Nephron progenitor cell (in vitro differentiated cells): Measurements from ENCODE around the gene LRP1B.
A peak's percentile ranks its signal among the peaks of the same experiment; 100 is the strongest.

Experiments
- DNase-seq: peaks from one replicate; pipeline ENCODE4 v3.0.0; 2021
- H3K27ac Mint-ChIP-seq: 2 replicates; pipeline ENCODE4 v1.8.0; 2021; ENCODE audit warnings: mild to moderate bottlenecking, moderate library complexity, mixed read lengths
- H3K27me3 Mint-ChIP-seq: 2 replicates; pipeline ENCODE4 v1.8.0; 2021; ENCODE audit warnings: mild to moderate bottlenecking, low read depth, mixed read lengths; ENCODE audit not compliant: poor library complexity
- H3K36me3 Mint-ChIP-seq: 2 replicates; pipeline ENCODE4 v1.8.0; 2021; ENCODE audit warnings: low read depth, mixed read lengths
- H3K4me1 Mint-ChIP-seq: 2 replicates; pipeline ENCODE4 v1.8.0; 2021; ENCODE audit warnings: mixed read lengths
- H3K4me3 Mint-ChIP-seq: 2 replicates; pipeline ENCODE4 v1.8.0; 2021; ENCODE audit warnings: mild to moderate bottlenecking, moderate library complexity, mixed read lengths
- H3K9me3 Mint-ChIP-seq: 2 replicates; pipeline ENCODE4 v1.8.0; 2021; ENCODE audit warnings: mild to moderate bottlenecking, moderate library complexity, mixed read lengths
- CTCF ChIP-seq: fragments of 200-600 bp; sonication (generic); IDR thresholded peaks from 2 replicates; pipeline ENCODE4 v1.5.0; 2021; ENCODE audit warnings: antibody characterized with exemption

LRP1B gene

DNA sequence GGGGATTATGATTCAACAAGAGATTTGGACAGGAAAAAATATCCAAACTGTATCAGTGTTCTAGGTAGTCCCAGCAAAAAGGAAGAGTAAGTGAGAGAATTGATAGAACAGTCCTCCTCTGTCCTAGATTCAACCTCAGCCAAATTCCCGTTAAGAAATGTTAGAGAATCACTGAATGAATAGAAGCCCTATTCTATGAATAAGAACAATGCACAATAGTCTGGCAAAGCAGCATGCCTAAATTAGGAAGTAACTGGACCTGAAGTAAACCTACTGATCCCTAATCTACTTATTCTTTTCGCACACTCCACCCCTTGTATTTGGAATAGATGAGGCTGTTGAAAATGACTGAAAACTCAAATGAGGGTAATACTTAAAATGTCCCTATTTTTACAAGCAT lies 1665.5 kb downstream of the LRP1B start:
- peak overlapping the region; percentile 28 for H3K27ac Mint-ChIP-seq
- H3K4me1 Mint-ChIP-seq: peaks cover 5% of the 10 kb centered on the region
- no peaks in the 10 kb centered on the region for H3K27me3 Mint-ChIP-seq
- no peak overlapping the region for H3K4me3 Mint-ChIP-seq
- no peak for DNase-seq
- H3K9me3 Mint-ChIP-seq: no peaks in the 10 kb centered on the region
- no peak for TF ChIP-seq CTCF
- H3K36me3 Mint-ChIP-seq: no peaks in the 10 kb centered on the region

- Mint-ChIP-seq H3K36me3 (no peaks in the 10 kb centered on the region), H3K27me3 (peaks cover 4% of the 10 kb centered on the region), H3K27ac (no peak overlapping the region), H3K4me1 (peaks cover 5% of the 10 kb centered on the region), H3K4me3 (no peak overlapping the region), H3K9me3 (no peaks in the 10 kb centered on the region)
- no peak for TF ChIP-seq CTCF
- no peak for DNase-seq
These were observed 1667.8 kb downstream of the LRP1B start for GRCh38 chr2:140462990-140463389.

DNA sequence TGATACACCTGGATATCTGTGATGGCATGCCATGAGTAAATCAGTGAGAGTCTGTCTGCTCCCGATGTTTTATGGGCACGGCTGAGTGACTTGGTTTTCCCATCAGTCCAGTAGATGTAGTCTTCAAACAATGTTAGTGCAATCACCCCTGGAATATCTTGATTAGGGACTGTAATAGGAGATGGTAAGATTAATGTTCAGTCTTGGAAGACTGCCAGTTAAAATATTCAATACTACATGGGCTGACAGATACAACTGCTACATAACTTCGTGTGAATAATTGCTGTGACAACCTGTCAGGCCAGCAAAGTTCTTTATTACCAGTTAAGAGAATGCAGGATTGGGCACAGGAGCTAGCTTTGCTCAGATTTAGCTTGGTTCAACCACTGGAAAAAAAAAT lies 1673.3 kb downstream of the LRP1B start:
- TF ChIP-seq CTCF: no peak
- Mint-ChIP-seq H3K9me3 (no peaks in the 10 kb centered on the region), H3K4me3 (no peak overlapping the region), H3K36me3 (no peaks in the 10 kb centered on the region), H3K27me3 (peaks cover 4% of the 10 kb centered on the region), H3K4me1 (no peaks in the 10 kb centered on the region), H3K27ac (no peak overlapping the region)
- DNase-seq: no peak

DNA sequence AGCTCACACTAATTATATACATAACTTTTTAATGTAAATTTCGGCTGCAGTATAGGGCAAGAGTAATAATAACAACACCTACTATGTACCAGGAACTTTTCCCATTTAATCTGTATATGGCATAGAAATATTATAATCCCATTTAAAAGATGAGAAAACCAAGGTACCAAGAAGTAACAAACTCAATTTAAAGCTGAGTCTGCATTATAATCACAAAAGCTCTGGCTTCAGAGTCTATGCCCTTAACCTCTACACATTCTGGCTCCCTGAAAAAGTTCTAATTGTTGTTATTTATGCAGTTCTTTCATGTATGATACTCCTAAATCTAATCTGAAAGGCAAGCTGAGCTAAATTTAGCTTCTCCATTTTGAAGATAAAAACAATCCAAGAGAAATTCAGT lies 1675.5 kb downstream of the LRP1B start:
- Mint-ChIP-seq H3K9me3 (no peaks in the 10 kb centered on the region), H3K36me3 (no peaks in the 10 kb centered on the region), H3K27ac (no peak overlapping the region), H3K4me1 (no peaks in the 10 kb centered on the region), H3K27me3 (peaks cover 4% of the 10 kb centered on the region), H3K4me3 (no peak overlapping the region)
- no peak for DNase-seq
- no peak for TF ChIP-seq CTCF

DNA sequence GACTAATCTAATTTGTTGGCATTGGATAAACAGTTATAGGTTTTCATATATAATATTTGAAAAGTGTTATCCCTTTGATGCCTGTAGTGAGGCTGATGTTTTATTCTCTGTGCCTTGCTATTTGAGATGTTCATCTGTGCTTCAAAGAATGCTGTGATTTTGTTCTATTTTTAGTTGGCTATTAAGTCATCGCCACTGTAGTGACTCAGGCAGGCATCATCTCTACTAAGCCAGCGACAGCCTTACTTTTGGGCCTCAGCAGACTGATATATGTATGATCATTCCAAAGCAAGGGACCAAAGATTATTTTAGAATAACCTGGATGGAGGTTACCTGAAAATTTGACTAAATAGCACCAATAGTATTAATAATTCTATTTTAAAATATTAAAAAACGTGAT lies 1676.1 kb downstream of the LRP1B start:
- Mint-ChIP-seq H3K27me3 (no peaks in the 10 kb centered on the region), H3K36me3 (no peaks in the 10 kb centered on the region), H3K4me3 (no peak overlapping the region), H3K9me3 (no peaks in the 10 kb centered on the region), H3K27ac (no peak overlapping the region), H3K4me1 (no peaks in the 10 kb centered on the region)
- no peak for TF ChIP-seq CTCF
- DNase-seq: no peak

DNA sequence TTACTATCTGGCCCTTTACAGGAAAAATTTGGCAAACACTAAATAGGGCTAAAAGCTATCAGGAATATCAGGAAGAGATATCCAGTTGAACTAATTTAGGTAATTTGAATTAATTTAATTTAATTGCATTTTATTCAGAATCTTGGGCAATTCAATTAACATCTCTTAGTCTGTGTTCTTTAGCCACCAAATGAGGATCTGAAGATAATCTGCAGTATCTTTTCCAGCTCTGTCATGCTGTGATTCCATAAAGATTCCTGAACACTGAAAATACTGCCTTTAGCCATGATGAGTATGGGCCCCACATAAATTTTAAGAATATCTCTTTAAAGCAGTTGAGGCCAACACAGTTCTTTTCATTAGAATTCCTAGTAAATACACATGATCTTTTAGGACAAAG lies 1679.5 kb downstream of the LRP1B start:
- DNase-seq: no peak
- no peaks in the 10 kb centered on the region for H3K9me3 Mint-ChIP-seq
- H3K4me1 Mint-ChIP-seq: no peaks in the 10 kb centered on the region
- no peak overlapping the region for H3K27ac Mint-ChIP-seq
- H3K36me3 Mint-ChIP-seq: no peaks in the 10 kb centered on the region
- H3K4me3 Mint-ChIP-seq: no peak overlapping the region
- no peak for TF ChIP-seq CTCF
- H3K27me3 Mint-ChIP-seq: no peaks in the 10 kb centered on the region
